Adrenal gland (tissue), 12 donors: ENCODE results near the gene LOXL1. TPM values are rescaled to one million over a fixed set of nuclear protein-coding genes. Genes with fewer than 3 reads are reported as not detected.

Experiments used
- DNase-seq, 7 donors: peaks; one replicate each; pipeline ENCODE4 v3.0.0-alpha.2; 2019 to 2020
- H3K27ac ChIP-seq, 5 donors: fragments of 200-600 bp; sonication (generic) in 4 of 5; 1 replicate in 3 of 5; 2 replicates in 2 of 5; pipeline versions ENCODE4 v1.5.1 to v1.8.0; 2016 to 2020; ENCODE audit warnings: mild to moderate bottlenecking in 1 of 5
- H3K27me3 ChIP-seq: fragments of 200-600 bp; 2 replicates; pipeline ENCODE4 v1.8.0; 2021
- H3K36me3 ChIP-seq, 2 donors: fragments of 200-600 bp; replicated peaks in 1 of 2; 1 replicate in 1 of 2; 2 replicates in 1 of 2; pipeline versions ENCODE4 v1.5.1 to v1.8.0; 2018 to 2022
- H3K4me1 ChIP-seq, 2 donors: fragments of 200-600 bp; replicated peaks in 1 of 2; 1 replicate in 1 of 2; 2 replicates in 1 of 2; pipeline versions ENCODE4 v1.5.1 to v1.8.0; 2018 to 2021
- H3K4me3 ChIP-seq, 4 donors: fragments of 200-600 bp; sonication (generic) in 3 of 4; one replicate each; pipeline ENCODE4 v1.5.1; 2016 to 2018
- H3K9me3 ChIP-seq, 3 donors: fragments of 200-600 bp; sonication (generic) in 1 of 3; replicated peaks in 1 of 3; 1 replicate in 2 of 3; 2 replicates in 1 of 3; pipeline versions ENCODE4 v1.5.1 to v1.8.0; 2016 to 2021
- POLR2A ChIP-seq, 2 donors: fragments of 450-650 bp; IDR thresholded peaks; one replicate each; pipeline ENCODE4 v1.6.1; 2017; ENCODE audit warnings: antibody characterized with exemption in 2 of 2, mild to moderate bottlenecking in 2 of 2, moderate library complexity in 1 of 2
- WGBS, 4 donors: extraction: QIAGEN DNeasy Blood & Tissue Kit in 2 of 4; methylation state at CpG; one replicate each; pipeline versions ENCODE4 v1.1.5 to v1.1.7; 2013 to 2017; 5-methylcytosine and 5-hydroxymethylcytosine counted together
- intact Hi-C, 2 donors: fragments of 100-400 bp; cut with DNase I; formaldehyde crosslinking; loops; one replicate each; pipeline versions ENCODE4 v1.14.1 to v1.15.0; 2022 to 2023
- polyA plus RNA-seq, 3 donors: library from polyadenylated mRNA; stranded (reverse); fragments of 200-250 nt in 2 of 3; fragments of 350-450 nt in 1 of 3; fragmentation: Illumina TruSeq in 1 of 3; extraction: RNeasy Lipid Tissue Mini Kit (QIAGEN cat#74804) in 1 of 3; gene quantifications; one replicate each; pipeline ENCODE4 v1.2.3, GENCODE V29; 2013 to 2014
- total RNA-seq, 9 donors: library from RNA; depleted of rRNA in 4 of 9; stranded (reverse); fragments of >200 nt in 4 of 9; fragments of 120-200 nt in 1 of 9; fragmentation: NEBNext Ultra II Directional in 1 of 9; extraction: Animal tissue kit (Norgen Biotek cat#: 25700) in 1 of 9; gene quantifications; one replicate each; pipeline versions ENCODE4 v1.1.0 to v1.2.4, GENCODE V29; 2013 to 2023
- TF ChIP-seq, protein P1 (sequence below), 6 experiments: fragments of 450-650 bp in 4 of 6; fragments of 200-600 bp in 2 of 6; sonication (generic) in 1 of 6; IDR thresholded peaks; 1 replicate in 5 of 6; 2 replicates in 1 of 6; pipeline versions ENCODE4 v1.5.1 to v1.8.0; 2016 to 2021; ENCODE audit warnings: antibody characterized with exemption in 6 of 6, mild to moderate bottlenecking in 2 of 6, moderate library complexity in 1 of 6
- donor health status: healthy with polysubstance abuse.
- donor health status: Bipolar disorder and iron deficiency.
- donor health status: DM: yes; HTN: yes; CAD: no.
- donor health status: DM: no; HTN: no; CAD: no.
- donor health status: DM: no; HTN: no; CAD: no.
- donor health status: DM: yes; HTN: yes; CAD: no.

LOXL1 gene
- total and polyA plus RNA-seq, 12 donors = 5.3 to 58.0 (median 10.9) TPM

DNA sequence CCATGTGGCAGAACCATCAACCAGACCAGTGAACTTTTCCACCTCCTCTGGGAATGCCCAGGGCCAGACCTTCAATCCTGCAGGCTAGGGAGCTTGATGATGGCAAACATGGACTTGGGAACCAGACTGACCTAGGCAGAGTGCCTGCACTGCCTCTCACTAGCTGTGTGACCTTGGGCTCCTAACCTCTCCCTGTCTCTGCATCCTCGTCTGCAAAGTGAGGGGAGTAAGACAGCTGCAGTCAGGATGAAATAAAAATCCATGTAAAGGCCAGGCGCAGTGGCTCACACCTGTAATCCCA, 17.5 kb upstream of the LOXL1 start:
- TF ChIP-seq, protein P1, sequence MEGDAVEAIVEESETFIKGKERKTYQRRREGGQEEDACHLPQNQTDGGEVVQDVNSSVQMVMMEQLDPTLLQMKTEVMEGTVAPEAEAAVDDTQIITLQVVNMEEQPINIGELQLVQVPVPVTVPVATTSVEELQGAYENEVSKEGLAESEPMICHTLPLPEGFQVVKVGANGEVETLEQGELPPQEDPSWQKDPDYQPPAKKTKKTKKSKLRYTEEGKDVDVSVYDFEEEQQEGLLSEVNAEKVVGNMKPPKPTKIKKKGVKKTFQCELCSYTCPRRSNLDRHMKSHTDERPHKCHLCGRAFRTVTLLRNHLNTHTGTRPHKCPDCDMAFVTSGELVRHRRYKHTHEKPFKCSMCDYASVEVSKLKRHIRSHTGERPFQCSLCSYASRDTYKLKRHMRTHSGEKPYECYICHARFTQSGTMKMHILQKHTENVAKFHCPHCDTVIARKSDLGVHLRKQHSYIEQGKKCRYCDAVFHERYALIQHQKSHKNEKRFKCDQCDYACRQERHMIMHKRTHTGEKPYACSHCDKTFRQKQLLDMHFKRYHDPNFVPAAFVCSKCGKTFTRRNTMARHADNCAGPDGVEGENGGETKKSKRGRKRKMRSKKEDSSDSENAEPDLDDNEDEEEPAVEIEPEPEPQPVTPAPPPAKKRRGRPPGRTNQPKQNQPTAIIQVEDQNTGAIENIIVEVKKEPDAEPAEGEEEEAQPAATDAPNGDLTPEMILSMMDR (IDR thresholded peaks at IDR 0.05) = no peak
- no peak for TF ChIP-seq POLR2A (IDR thresholded peaks at IDR 0.05)
- H3K4me1 ChIP-seq = no peaks in the 10 kb centered on the region
- H3K4me3 ChIP-seq = no peak overlapping the region
- intact Hi-C loops = no loop called here
- 64 to 85% (median 79%) methylated on average over 2 of the region's 2 CpGs for WGBS, 4 donors
- no peaks in the 10 kb centered on the region for H3K36me3 ChIP-seq
- no peaks in the 10 kb centered on the region for H3K9me3 ChIP-seq
- no peak overlapping the region for H3K27ac ChIP-seq
- DNase-seq = no peak
- H3K27me3 ChIP-seq = no peaks in the 10 kb centered on the region

DNA sequence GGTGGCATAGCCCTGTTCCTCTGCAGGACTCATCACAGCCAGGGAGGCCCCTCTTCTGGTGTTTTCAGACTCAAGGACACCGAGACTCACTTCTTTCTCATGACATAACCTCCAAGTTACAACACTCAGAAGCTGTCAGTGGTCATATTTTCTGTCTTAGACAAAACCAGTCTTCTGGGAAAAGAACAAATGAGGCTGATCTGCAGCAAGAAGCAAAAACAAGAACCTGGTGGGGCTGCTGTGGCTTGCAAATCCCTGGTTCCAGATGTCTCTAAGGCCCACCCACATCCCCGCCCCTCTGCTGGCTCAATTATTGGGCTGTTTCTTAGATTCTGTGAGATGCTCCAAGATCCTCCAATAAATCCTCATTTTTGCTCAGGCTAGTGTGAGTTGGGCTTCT, 16.6 kb upstream of the LOXL1 start:
- Histone ChIP-seq H3K9me3 (no peaks in the 10 kb centered on the region), H3K4me3 (no peak overlapping the region), H3K27ac (no peak overlapping the region), H3K36me3 (no peaks in the 10 kb centered on the region), H3K4me1 (no peaks in the 10 kb centered on the region), H3K27me3 (no peaks in the 10 kb centered on the region)
- DNase-seq = no peak
- WGBS, 4 donors = 69 to 84% (median 79%) methylated on average over 2 of the region's 2 CpGs
- intact Hi-C loops = no loop called here
- TF ChIP-seq, protein P1 (IDR thresholded peaks at IDR 0.05) = no peak
- no peak for TF ChIP-seq POLR2A (IDR thresholded peaks at IDR 0.05)

DNA sequence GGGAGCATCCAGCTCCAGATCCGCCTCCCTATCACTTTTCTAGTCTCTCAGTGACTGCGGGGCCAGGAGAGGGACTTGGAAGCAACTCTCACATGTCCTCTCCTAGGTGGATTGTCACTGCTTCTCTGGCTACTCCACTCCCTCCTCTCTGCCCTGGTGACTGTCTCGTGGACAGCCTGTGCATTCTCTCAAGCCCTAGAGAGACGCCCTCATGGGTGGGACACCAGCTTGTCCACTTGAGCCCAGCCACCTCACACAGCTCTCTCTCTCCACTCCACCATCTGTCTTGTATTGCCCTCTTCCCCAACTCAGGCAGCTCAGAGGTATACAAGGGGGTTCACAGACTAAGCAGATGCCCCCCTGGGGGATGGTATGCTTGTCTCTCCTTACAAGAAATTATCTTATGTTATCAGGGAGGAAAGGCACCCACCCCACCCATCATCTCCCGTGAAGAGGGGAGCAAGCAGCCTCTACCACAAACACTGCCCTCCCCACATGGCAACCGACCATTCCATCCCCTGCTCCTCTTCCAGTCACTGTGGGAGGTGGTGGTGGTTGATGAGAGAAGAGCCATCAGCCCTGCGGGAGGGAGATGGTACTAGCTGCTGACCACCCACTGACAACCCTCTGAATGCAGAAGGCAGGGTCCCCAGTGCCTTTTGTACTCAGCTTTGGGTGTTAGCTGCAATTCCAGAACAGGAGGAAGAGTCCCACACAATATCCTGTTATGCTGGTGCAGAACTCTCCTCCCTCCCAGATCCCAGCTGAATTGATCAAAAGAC, 15.5 kb upstream of the LOXL1 start:
- TF ChIP-seq, protein P1 (IDR thresholded peaks at IDR 0.05) = no peak
- no peak for TF ChIP-seq POLR2A (IDR thresholded peaks at IDR 0.05)
- Histone ChIP-seq H3K9me3 (no peaks in the 10 kb centered on the region), H3K27ac (no peak overlapping the region), H3K4me3 (no peak overlapping the region), H3K36me3 (no peaks in the 10 kb centered on the region), H3K4me1 (no peaks in the 10 kb centered on the region), H3K27me3 (no peaks in the 10 kb centered on the region)
- DNase-seq = no peak
- intact Hi-C loops = no loop called here
- 64 to 78% (median 78%) methylated on average over 6 to 7 of the region's 7 CpGs for WGBS, 4 donors

DNA sequence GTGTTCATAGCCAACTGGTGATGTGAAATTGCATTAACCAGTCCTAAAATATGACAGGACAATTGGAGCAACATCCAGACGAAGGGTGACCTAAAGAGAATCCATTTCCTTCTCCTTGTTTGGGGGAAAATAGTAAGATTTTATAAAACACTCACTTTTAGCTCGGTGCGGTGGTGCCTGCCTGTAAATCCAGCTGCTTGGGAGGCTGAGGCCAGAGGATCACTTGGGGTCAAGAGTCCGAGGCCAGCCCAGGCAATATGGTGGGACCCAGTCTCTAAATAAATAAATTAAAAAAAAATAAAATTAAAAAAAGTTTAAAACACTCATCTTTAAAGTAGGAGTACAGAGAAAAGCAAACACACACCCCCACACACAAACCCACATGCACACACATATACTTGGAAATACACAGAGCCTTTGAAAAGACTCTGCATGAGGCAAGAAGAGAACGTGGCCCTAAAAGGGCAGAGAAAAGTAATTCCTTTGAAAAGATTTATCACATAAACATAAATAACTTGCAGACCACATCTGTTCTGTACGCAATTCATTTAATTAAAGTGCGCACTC, 14.1 kb upstream of the LOXL1 start:
- DNase-seq = no peak
- no peak for TF ChIP-seq POLR2A (IDR thresholded peaks at IDR 0.05)
- TF ChIP-seq, protein P1 (IDR thresholded peaks at IDR 0.05) = no peak
- no peak overlapping the region for H3K27ac ChIP-seq
- H3K36me3 ChIP-seq = no peaks in the 10 kb centered on the region
- WGBS, 4 donors = 70 to 78% (median 74%) methylated on average over 7 of the region's 7 CpGs
- intact Hi-C loops = no loop called here
- no peaks in the 10 kb centered on the region for H3K9me3 ChIP-seq
- H3K27me3 ChIP-seq = no peaks in the 10 kb centered on the region
- H3K4me3 ChIP-seq = no peak overlapping the region
- H3K4me1 ChIP-seq = no peaks in the 10 kb centered on the region
